DND-41 (cell line): ENCODE measurements around the gene SLAMF1.

ENCODE experiments used
- CTCF ChIP-seq: IDR thresholded peaks from 2 replicates; pipeline ENCODE4 v1.5.1; 2012; ENCODE audit warnings: borderline replicate concordance, low read length, moderate library complexity, mild to moderate bottlenecking; ENCODE audit not compliant: poor library complexity, severe bottlenecking; ENCODE audit errors: extremely low read depth
- EZH2 ChIP-seq: IDR thresholded peaks from 3 replicates; pipeline ENCODE4 v1.6.1; 2012; ENCODE audit warnings: borderline replicate concordance, low read depth, mild to moderate bottlenecking, moderate library complexity, low read length, inconsistent platforms; ENCODE audit not compliant: severe bottlenecking

DNA sequence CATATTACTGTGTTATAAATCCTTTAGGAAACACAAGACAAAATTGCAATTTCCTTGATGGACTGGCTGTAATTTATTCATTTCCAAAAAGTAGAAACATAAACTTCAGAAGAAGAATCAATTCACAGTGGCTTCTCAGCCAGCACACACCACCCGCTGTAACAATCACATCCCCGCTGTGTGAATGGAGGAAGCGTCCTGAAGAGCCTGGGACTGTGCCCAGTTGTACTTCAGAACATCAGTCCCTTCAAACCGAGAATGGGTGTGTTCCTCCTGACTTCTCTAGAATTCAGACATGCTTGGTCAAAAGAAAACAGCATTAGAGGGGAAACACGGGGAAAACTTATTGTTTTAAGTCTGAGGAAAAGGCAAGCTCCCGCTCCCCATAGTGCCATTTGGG, 38.8 kb downstream of the SLAMF1 start:
- TF ChIP-seq CTCF (no peak), EZH2 (no peak)
